B cell (primary cell): ENCODE measurements around the gene ELAVL3. TPM values are rescaled to one million over a fixed set of nuclear protein-coding genes. Genes with fewer than 3 reads are reported as not detected.

Experiments used
- ATAC-seq: fragments of 200-7000 bp; cut with Tn5 transposase; one replicate; pipeline ENCODE4 v1.10.0; 2021; ENCODE audit warnings: low read depth, mild to moderate bottlenecking, moderate number of reproducible peaks, moderate library complexity
- CTCF ChIA-PET: fragments of 350-600 bp; sonication (Branson Sonifier 250); formaldehyde crosslinking; loops from one replicate; lab custom pipeline; 2021; ENCODE audit warnings: antibody characterized with exemption, inconsistent platforms; lab: Charles Lee
- POLR2A ChIA-PET: fragments of 350-600 bp; sonication (Branson Sonifier 250); formaldehyde crosslinking; loops from one replicate; lab custom pipeline; 2021; ENCODE audit warnings: antibody characterized with exemption; lab: Charles Lee
- DNase-seq: peaks from one replicate; pipeline ENCODE4 v3.0.0; 2013
- H2AFZ ChIP-seq: 2 replicates; pipeline ENCODE4 v1.6.1; 2012; ENCODE audit warnings: mild to moderate bottlenecking, low read depth, low read length; ENCODE audit not compliant: insufficient read depth, poor library complexity, severe bottlenecking
- H3K27ac ChIP-seq, 2 donors: 1 replicate in 1 of 2; 2 replicates in 1 of 2; pipeline ENCODE4 v1.5.1; 2012 to 2013; ENCODE audit warnings: low read length in 2 of 2, mild to moderate bottlenecking in 2 of 2, moderate library complexity in 1 of 2
- H3K27me3 ChIP-seq, 4 experiments: fragments of 200-600 bp in 1 of 4; sonication (generic) in 1 of 4; replicated peaks in 1 of 4; 1 replicate in 2 of 4; 2 replicates in 2 of 4; pipeline versions ENCODE4 v1.6.1 to v1.7.0; 2013 to 2016; ENCODE audit warnings: low read length in 3 of 4, mild to moderate bottlenecking in 2 of 4, mixed read lengths in 1 of 4, moderate library complexity in 1 of 4; ENCODE audit not compliant: insufficient read depth in 4 of 4, control insufficient read depth in 3 of 4; ENCODE audit errors: control extremely low read depth in 1 of 4
- H3K36me3 ChIP-seq, 2 experiments: replicated peaks in 1 of 2; 1 replicate in 1 of 2; 2 replicates in 1 of 2; pipeline versions ENCODE4 v1.6.1 to v1.7.1; 2013; ENCODE audit warnings: low read length in 1 of 2; ENCODE audit not compliant: insufficient read depth in 2 of 2, control insufficient read depth in 1 of 2; ENCODE audit errors: control extremely low read depth in 1 of 2, extremely low read depth in 1 of 2
- H3K4me1 ChIP-seq, 2 donors: fragments of 200-600 bp in 1 of 2; sonication (generic) in 1 of 2; 1 replicate in 1 of 2; 2 replicates in 1 of 2; pipeline versions ENCODE4 v1.5.1 to v1.6.1; 2013 to 2017; ENCODE audit warnings: low read length in 2 of 2; ENCODE audit not compliant: control insufficient read depth in 2 of 2, insufficient read depth in 2 of 2
- H3K4me2 ChIP-seq: replicated peaks from 2 replicates; pipeline ENCODE3; 2012; ENCODE audit warnings: mild to moderate bottlenecking, low read depth, low read length; ENCODE audit not compliant: poor library complexity, severe bottlenecking
- H3K4me3 ChIP-seq, 5 experiments: fragments of 200-600 bp in 1 of 5; sonication (generic) in 1 of 5; 1 replicate in 3 of 5; 2 replicates in 2 of 5; pipeline versions ENCODE4 v1.5.1 to v1.7.0; 2011 to 2016; ENCODE audit warnings: low read length in 4 of 5, mild to moderate bottlenecking in 4 of 5, low read depth in 2 of 5, control low read depth in 1 of 5, moderate library complexity in 1 of 5; ENCODE audit not compliant: insufficient read depth in 1 of 5; ENCODE audit errors: control extremely low read depth in 1 of 5, extremely low read depth in 1 of 5
- H3K79me2 ChIP-seq: fragments of 200-600 bp; sonication (generic); one replicate; pipeline ENCODE4 v1.6.0; 2016; ENCODE audit warnings: low read length; ENCODE audit not compliant: control insufficient read depth, insufficient read depth
- H3K9ac ChIP-seq: fragments of 200-600 bp; sonication (generic); 2 replicates; pipeline ENCODE4 v1.6.1; 2017; ENCODE audit warnings: mild to moderate bottlenecking, low read length, moderate library complexity
- H3K9me3 ChIP-seq, 3 donors: one replicate each; pipeline versions ENCODE4 v1.6.1 to v1.7.1; 2013; ENCODE audit warnings: low read length in 2 of 3; ENCODE audit not compliant: control insufficient read depth in 2 of 3, insufficient read depth in 1 of 3; ENCODE audit errors: control extremely low read depth in 1 of 3
- H4K20me1 ChIP-seq: 2 replicates; pipeline ENCODE4 v1.6.0; 2012; ENCODE audit warnings: mild to moderate bottlenecking, low read length; ENCODE audit not compliant: insufficient read depth, control insufficient read depth, poor library complexity, severe bottlenecking
- H3K27ac Mint-ChIP-seq: one replicate; pipeline ENCODE4 v1.8.0; 2021; ENCODE audit warnings: mixed read lengths
- H3K27me3 Mint-ChIP-seq: one replicate; pipeline ENCODE4 v1.8.0; 2021; ENCODE audit warnings: mixed read lengths
- H3K4me1 Mint-ChIP-seq: one replicate; pipeline ENCODE4 v1.8.0; 2021; ENCODE audit warnings: mixed read lengths
- H3K4me3 Mint-ChIP-seq: one replicate; pipeline ENCODE4 v1.8.0; 2021; ENCODE audit warnings: mixed read lengths
- H3K9me3 Mint-ChIP-seq: one replicate; pipeline ENCODE4 v1.8.0; 2022; ENCODE audit warnings: mixed read lengths; ENCODE audit not compliant: insufficient read depth
- CTCF ChIP-seq: fragments of 200-600 bp; IDR thresholded peaks from one replicate; pipeline ENCODE4 v1.8.0; 2022; ENCODE audit warnings: antibody characterized with exemption, mild to moderate bottlenecking
- EZH2 ChIP-seq: IDR thresholded peaks from 2 replicates; pipeline ENCODE4 v1.6.1; 2012; ENCODE audit warnings: borderline replicate concordance, low read depth, mild to moderate bottlenecking, moderate library complexity, low read length; ENCODE audit not compliant: insufficient read depth, poor library complexity, severe bottlenecking
- WGBS: methylation state at CpG from one replicate; pipeline ENCODE4 v1.1.5; 2013; ENCODE audit warnings: missing lambda C conversion rate; ENCODE audit not compliant: insufficient coverage; 5-methylcytosine and 5-hydroxymethylcytosine counted together
- intact Hi-C: fragments of 100-400 bp; cut with micrococcal nuclease; formaldehyde crosslinking; loops from one replicate; pipeline ENCODE4 v1.10.0; 2022
- polyA plus RNA-seq: library from polyadenylated mRNA; depleted of rRNA; stranded (reverse); fragments of >200 nt; gene quantifications from 2 replicates; pipeline ENCODE4 v1.2.3, GENCODE V29; 2012
- total RNA-seq, 2 donors: library from RNA; stranded (reverse); fragments of 120-200 nt in 1 of 2; gene quantifications; 1 replicate in 1 of 2; 2 replicates in 1 of 2; pipeline versions ENCODE4 v1.2.3 to v1.2.4, GENCODE V29; 2013 to 2022

Gene ELAVL3
- total and polyA plus RNA-seq, 2 donors (not counting 1 experiment from before 2014, with no cell fraction given): 0.01 TPM; not detected in 1

- H3K9me3 ChIP-seq: no peaks in the 10 kb centered on the region
- H3K27ac ChIP-seq: no peak overlapping the region
- H3K36me3 ChIP-seq: peaks cover 0 to 76% of the 10 kb centered on the region in 2 experiments
- no peak overlapping the region for H3K9ac ChIP-seq
- Mint-ChIP-seq H3K27ac (no peak overlapping the region), H3K4me3 (no peak overlapping the region), H3K27me3 (no peaks in the 10 kb centered on the region), H3K4me1 (no peaks in the 10 kb centered on the region), H3K9me3 (no peaks in the 10 kb centered on the region)
- WGBS: 87% methylated on average over 17 of the region's 23 CpGs
- DNase-seq (peak; percentile 69), ATAC-seq (peak; percentile 76)
- peaks cover 5% of the 10 kb centered on the region for H3K79me2 ChIP-seq
- no peak overlapping the region for H3K4me2 ChIP-seq
- intact Hi-C loops: no loop called here
- no peak overlapping the region for H2AFZ ChIP-seq
- POLR2A ChIA-PET: no interaction called here
- no peaks in the 10 kb centered on the region for H3K27me3 ChIP-seq
- no peaks in the 10 kb centered on the region for H3K4me1 ChIP-seq
- H4K20me1 ChIP-seq: peaks cover 49% of the 10 kb centered on the region
- TF ChIP-seq EZH2 (no peak), CTCF (peak; percentile 77)
- CTCF ChIA-PET: interaction anchor here (0.6 to 4.2 kb wide), 8 partner anchors 24 to 204 kb away, joined by 3 to 27 read pairs (median 4); partner anchors contain the start of gene SWSAP1
- H3K4me3 ChIP-seq: no peak overlapping the region
Observed at GRCh38 chr19:11446652-11447301, 34.1 kb downstream of the ELAVL3 start.

DNA sequence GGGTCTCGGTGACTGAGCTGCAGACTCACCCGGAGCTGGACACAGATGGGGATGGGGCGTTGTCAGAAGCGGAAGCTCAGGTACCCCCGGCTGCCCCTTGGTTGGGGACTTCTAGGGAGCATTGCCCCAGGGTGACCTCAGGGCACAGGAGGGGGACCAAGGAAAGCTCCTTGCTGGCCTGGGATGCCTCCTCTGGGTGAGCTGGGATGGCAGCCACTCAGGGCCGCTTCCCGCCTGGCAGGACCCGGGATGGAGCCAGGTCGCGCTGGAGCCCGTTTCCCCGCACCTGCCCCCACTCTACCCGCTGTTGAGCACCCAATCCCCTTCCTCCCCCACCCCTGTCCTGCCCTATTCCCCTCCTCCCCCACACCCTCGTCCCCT, 34.6 kb downstream of the ELAVL3 start:
- DNase-seq (peak; percentile 15), ATAC-seq (no peak)
- Histone ChIP-seq H3K4me1 (no peaks in the 10 kb centered on the region), H3K27me3 (no peaks in the 10 kb centered on the region), H2AFZ (no peak overlapping the region), H3K9me3 (no peaks in the 10 kb centered on the region), H3K27ac (no peak overlapping the region), H3K79me2 (peaks cover 5% of the 10 kb centered on the region), H4K20me1 (peaks cover 54% of the 10 kb centered on the region), H3K9ac (no peak overlapping the region), H3K4me3 (no peak overlapping the region), H3K4me2 (no peak overlapping the region), H3K36me3 (peaks cover 0 to 81% of the 10 kb centered on the region in 2 experiments)
- no peak for TF ChIP-seq EZH2
- H3K9me3 Mint-ChIP-seq: no peaks in the 10 kb centered on the region
- intact Hi-C loops: no loop called here
- no peak overlapping the region for H3K27ac Mint-ChIP-seq
- H3K4me3 Mint-ChIP-seq: no peak overlapping the region
- POLR2A ChIA-PET: no interaction called here
- no peaks in the 10 kb centered on the region for H3K4me1 Mint-ChIP-seq
- CTCF ChIA-PET: interaction anchor here (0.6 to 4.2 kb wide), 8 partner anchors 24 to 155 kb away, joined by 3 to 27 read pairs (median 5); partner anchors contain the start of gene SWSAP1
- 97% methylated on average over 14 of the region's 14 CpGs for whole genome bisulfite sequencing
- no peaks in the 10 kb centered on the region for H3K27me3 Mint-ChIP-seq
